HepG2 (cell line): ENCODE measurements around the gene PIEZO1. TPM values are rescaled to one million over a fixed set of nuclear protein-coding genes. Genes with fewer than 3 reads are reported as not detected.
A peak's percentile ranks its signal among the peaks of the same experiment; 100 is the strongest.

Experiments used
- ASH2L ChIP-seq: fragments of 300-600, 200-600 bp; sonication (generic); IDR thresholded peaks from 2 replicates; pipeline ENCODE4 v1.7.0; 2017; ENCODE audit warnings: low read depth, mild to moderate bottlenecking, moderate library complexity, mixed read lengths, low read length; ENCODE audit not compliant: insufficient read length
- CEBPB ChIP-seq: IDR thresholded peaks from 2 replicates; pipeline ENCODE4 v1.6.1; 2011; ENCODE audit warnings: low read depth, low read length, improper control_type of control experiment, borderline replicate concordance
- GATAD2A ChIP-seq: IDR thresholded peaks from 2 replicates; pipeline ENCODE4 v1.6.1; 2016
- MEF2D ChIP-seq: sonication (generic); formaldehyde crosslinking; IDR thresholded peaks from 2 replicates; pipeline ENCODE4 v1.5.1; 2020; ENCODE audit warnings: mild to moderate bottlenecking, missing genetic modification reagents
- MTA1 ChIP-seq: sonication (generic); formaldehyde crosslinking; IDR thresholded peaks from 2 replicates; pipeline ENCODE4 v1.4.0; 2020; ENCODE audit warnings: missing genetic modification reagents, mild to moderate bottlenecking, borderline replicate concordance
- NR2F6 ChIP-seq, 2 experiments: IDR thresholded peaks; 2 replicates each; pipeline ENCODE4 v1.6.1; 2016; ENCODE audit warnings: antibody characterized with exemption in 1 of 2, mild to moderate bottlenecking in 1 of 2
- PITX1 ChIP-seq: sonication (generic); formaldehyde crosslinking; IDR thresholded peaks from 2 replicates; pipeline ENCODE4 v1.5.1; 2020; ENCODE audit warnings: mild to moderate bottlenecking, missing genetic modification reagents
- RXRA ChIP-seq: sonication (generic); formaldehyde crosslinking; IDR thresholded peaks from 2 replicates; pipeline ENCODE4 v1.5.1; 2020; ENCODE audit warnings: missing genetic modification reagents
- THYN1 ChIP-seq: sonication (generic); formaldehyde crosslinking; IDR thresholded peaks from 2 replicates; pipeline ENCODE4 v1.8.1; 2023; ENCODE audit warnings: low read depth, mild to moderate bottlenecking, moderate library complexity, missing genetic modification reagents, borderline replicate concordance
- ZBTB38 ChIP-seq: sonication (generic); formaldehyde crosslinking; IDR thresholded peaks from 2 replicates; pipeline ENCODE4 v1.5.1; 2020; ENCODE audit warnings: mild to moderate bottlenecking, missing genetic modification reagents
- ZFX ChIP-seq: sonication (generic); formaldehyde crosslinking; IDR thresholded peaks from 2 replicates; pipeline ENCODE4 v1.4.0; 2020; ENCODE audit warnings: mild to moderate bottlenecking, low read depth, missing genetic modification reagents, moderate library complexity
- ZNF772 ChIP-seq: sonication (generic); formaldehyde crosslinking; IDR thresholded peaks from 2 replicates; pipeline ENCODE4 v1.5.0; 2020; ENCODE audit warnings: mild to moderate bottlenecking, missing genetic modification reagents
- polyA plus RNA-seq, 8 experiments: library from polyadenylated mRNA; depleted of rRNA in 3 of 8; stranded (reverse) in 7 of 8; unstranded in 1 of 8; fragments of >200 nt; fragmentation: Illumina TruSeq in 4 of 8; extraction: Trizol in 4 of 8; gene quantifications; 2 replicates each; pipeline versions ENCODE4 v1.2.1 to v1.2.3, GENCODE V29; 2011 to 2016; ENCODE audit warnings: low read depth in 4 of 8, missing spikeins in 1 of 8, mixed read lengths in 1 of 8; ENCODE audit not compliant: insufficient read depth in 1 of 8
- total RNA-seq, 5 experiments: library from RNA; depleted of rRNA; stranded (reverse); fragments of >200 nt; fragmentation: Illumina TruSeq; extraction: Trizol; gene quantifications; 2 replicates each; pipeline ENCODE4 v1.2.3, GENCODE V29; 2016; ENCODE audit warnings: low read depth in 1 of 5
- TF ChIP-seq, protein P1 (sequence below): sonication (generic); formaldehyde crosslinking; IDR thresholded peaks from 2 replicates; pipeline ENCODE4 v1.5.0; 2020; ENCODE audit warnings: mild to moderate bottlenecking, missing genetic modification reagents
- TF ChIP-seq, protein P2 (sequence below): sonication (generic); formaldehyde crosslinking; IDR thresholded peaks from 2 replicates; pipeline ENCODE4 v1.5.0; 2020; ENCODE audit warnings: mild to moderate bottlenecking, missing genetic modification reagents, borderline replicate concordance
- TF ChIP-seq, protein P3 (sequence below): sonication (generic); formaldehyde crosslinking; IDR thresholded peaks from 2 replicates; pipeline ENCODE4 v1.5.0; 2020; ENCODE audit warnings: missing genetic modification reagents
- TF ChIP-seq, protein P4 (sequence below): IDR thresholded peaks from 2 replicates; pipeline ENCODE4 v1.4.0; 2020; ENCODE audit warnings: mild to moderate bottlenecking, missing genetic modification reagents
- TF ChIP-seq, protein P5 (sequence below): IDR thresholded peaks from 2 replicates; pipeline ENCODE4 v1.6.1; 2016; ENCODE audit warnings: mild to moderate bottlenecking

Gene PIEZO1
- total and polyA plus RNA-seq, 2 of the 13 experiments (the other 11 are each of a cell fraction or from before 2014, with no cell fraction given) = 67.9 to 85.0 TPM

DNA sequence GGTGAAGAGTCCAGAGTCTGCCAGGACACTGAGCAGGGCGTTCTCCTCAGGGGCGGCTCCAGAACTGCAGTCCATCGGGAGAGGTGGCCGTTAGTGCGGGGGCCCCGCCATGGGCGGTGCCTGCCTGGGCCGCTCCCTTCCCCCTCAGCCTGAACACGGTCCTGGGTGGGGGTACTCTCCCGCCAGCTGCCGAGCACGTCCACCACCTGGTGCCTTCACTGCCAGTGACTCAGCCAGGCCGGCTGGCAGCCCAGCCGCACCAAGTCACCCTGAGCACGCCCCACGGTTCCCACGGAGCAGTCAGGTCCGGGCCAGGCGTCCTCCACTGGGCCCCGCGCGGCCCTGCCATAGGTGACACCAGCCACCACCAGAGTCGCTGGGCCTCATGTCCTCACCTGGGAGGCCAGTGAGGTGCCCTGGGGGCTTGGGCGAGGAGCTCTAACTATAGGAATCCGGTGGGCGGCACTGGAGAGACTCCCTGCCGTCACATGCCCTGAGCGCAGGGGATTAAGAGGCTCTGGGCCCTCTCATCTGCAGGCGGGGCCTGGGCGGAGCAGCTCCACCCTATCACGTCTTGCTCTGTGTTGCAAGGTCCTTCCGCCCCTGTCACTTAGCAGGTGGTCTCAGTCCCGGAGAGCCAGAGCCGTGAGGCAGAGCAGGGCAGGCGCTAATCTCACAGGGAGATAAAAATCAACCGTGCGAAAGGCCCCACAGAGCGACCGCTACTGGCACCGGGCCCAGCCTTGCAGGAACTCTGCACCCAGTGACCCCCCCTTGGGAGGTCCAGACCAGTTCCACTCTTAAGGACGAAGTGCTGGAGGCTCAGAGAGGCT, 14.3 kb downstream of the PIEZO1 start (continued):
- TF ChIP-seq, protein P1, sequence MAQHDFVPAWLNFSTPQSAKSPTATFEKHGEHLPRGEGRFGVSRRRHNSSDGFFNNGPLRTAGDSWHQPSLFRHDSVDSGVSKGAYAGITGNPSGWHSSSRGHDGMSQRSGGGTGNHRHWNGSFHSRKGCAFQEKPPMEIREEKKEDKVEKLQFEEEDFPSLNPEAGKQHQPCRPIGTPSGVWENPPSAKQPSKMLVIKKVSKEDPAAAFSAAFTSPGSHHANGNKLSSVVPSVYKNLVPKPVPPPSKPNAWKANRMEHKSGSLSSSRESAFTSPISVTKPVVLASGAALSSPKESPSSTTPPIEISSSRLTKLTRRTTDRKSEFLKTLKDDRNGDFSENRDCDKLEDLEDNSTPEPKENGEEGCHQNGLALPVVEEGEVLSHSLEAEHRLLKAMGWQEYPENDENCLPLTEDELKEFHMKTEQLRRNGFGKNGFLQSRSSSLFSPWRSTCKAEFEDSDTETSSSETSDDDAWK (CRISPR knock-in tag) = no peak
- TF ChIP-seq ZFX (CRISPR knock-in tag) (peak; percentile 52; the same call in 1 of the 2 replicates), GATAD2A (CRISPR knock-in tag) (peak; percentile 60; the same call in 1 of the 2 replicates), ZBTB38 (peak; percentile 77), ZNF772 (CRISPR knock-in tag) (peak; percentile 61; the same call in 1 of the 2 replicates), MEF2D (CRISPR knock-in tag) (no peak), NR2F6 (IDR thresholded peaks at IDR 0.05) (peak; percentile 16; the same call in 1 of the 2 replicates), NR2F6 (CRISPR knock-in tag; IDR thresholded peaks at IDR 0.05) (no peak), CEBPB (peak; percentile 33; the same call in 1 of the 2 replicates), ASH2L (peak; percentile 31), MTA1 (peak; percentile 81; the same call in 1 of the 2 replicates), RXRA (peak; percentile 61; the same call in 1 of the 2 replicates), PITX1 (CRISPR knock-in tag) (peak; percentile 93), THYN1 (no peak)
- TF ChIP-seq, protein P2, sequence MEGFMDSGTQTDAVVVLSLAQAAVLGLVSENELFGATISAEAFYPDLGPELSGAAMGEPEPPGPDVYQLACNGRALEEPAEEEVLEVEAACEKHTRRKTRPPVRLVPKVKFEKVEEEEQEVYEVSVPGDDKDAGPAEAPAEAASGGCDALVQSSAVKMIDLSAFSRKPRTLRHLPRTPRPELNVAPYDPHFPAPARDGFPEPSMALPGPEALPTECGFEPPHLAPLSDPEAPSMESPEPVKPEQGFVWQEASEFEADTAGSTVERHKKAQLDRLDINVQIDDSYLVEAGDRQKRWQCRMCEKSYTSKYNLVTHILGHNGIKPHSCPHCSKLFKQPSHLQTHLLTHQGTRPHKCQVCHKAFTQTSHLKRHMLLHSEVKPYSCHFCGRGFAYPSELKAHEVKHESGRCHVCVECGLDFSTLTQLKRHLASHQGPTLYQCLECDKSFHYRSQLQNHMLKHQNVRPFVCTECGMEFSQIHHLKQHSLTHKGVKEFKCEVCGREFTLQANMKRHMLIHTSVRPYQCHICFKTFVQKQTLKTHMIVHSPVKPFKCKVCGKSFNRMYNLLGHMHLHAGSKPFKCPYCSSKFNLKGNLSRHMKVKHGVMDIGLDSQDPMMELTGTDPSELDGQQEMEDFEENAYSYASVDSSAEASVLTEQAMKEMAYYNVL (CRISPR knock-in tag) = peak; percentile 47; the same call in 1 of the 2 replicates
- TF ChIP-seq, protein P3, sequence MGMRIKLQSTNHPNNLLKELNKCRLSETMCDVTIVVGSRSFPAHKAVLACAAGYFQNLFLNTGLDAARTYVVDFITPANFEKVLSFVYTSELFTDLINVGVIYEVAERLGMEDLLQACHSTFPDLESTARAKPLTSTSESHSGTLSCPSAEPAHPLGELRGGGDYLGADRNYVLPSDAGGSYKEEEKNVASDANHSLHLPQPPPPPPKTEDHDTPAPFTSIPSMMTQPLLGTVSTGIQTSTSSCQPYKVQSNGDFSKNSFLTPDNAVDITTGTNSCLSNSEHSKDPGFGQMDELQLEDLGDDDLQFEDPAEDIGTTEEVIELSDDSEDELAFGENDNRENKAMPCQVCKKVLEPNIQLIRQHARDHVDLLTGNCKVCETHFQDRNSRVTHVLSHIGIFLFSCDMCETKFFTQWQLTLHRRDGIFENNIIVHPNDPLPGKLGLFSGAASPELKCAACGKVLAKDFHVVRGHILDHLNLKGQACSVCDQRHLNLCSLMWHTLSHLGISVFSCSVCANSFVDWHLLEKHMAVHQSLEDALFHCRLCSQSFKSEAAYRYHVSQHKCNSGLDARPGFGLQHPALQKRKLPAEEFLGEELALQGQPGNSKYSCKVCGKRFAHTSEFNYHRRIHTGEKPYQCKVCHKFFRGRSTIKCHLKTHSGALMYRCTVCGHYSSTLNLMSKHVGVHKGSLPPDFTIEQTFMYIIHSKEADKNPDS (CRISPR knock-in tag) = peak; percentile 86; the same call in 1 of the 2 replicates
- TF ChIP-seq, protein P4, sequence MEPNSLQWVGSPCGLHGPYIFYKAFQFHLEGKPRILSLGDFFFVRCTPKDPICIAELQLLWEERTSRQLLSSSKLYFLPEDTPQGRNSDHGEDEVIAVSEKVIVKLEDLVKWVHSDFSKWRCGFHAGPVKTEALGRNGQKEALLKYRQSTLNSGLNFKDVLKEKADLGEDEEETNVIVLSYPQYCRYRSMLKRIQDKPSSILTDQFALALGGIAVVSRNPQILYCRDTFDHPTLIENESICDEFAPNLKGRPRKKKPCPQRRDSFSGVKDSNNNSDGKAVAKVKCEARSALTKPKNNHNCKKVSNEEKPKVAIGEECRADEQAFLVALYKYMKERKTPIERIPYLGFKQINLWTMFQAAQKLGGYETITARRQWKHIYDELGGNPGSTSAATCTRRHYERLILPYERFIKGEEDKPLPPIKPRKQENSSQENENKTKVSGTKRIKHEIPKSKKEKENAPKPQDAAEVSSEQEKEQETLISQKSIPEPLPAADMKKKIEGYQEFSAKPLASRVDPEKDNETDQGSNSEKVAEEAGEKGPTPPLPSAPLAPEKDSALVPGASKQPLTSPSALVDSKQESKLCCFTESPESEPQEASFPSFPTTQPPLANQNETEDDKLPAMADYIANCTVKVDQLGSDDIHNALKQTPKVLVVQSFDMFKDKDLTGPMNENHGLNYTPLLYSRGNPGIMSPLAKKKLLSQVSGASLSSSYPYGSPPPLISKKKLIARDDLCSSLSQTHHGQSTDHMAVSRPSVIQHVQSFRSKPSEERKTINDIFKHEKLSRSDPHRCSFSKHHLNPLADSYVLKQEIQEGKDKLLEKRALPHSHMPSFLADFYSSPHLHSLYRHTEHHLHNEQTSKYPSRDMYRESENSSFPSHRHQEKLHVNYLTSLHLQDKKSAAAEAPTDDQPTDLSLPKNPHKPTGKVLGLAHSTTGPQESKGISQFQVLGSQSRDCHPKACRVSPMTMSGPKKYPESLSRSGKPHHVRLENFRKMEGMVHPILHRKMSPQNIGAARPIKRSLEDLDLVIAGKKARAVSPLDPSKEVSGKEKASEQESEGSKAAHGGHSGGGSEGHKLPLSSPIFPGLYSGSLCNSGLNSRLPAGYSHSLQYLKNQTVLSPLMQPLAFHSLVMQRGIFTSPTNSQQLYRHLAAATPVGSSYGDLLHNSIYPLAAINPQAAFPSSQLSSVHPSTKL (CRISPR knock-in tag) = 0 out of 2 replicates have a peak, but pooled peaks have one; percentile 36
- TF ChIP-seq, protein P5, sequence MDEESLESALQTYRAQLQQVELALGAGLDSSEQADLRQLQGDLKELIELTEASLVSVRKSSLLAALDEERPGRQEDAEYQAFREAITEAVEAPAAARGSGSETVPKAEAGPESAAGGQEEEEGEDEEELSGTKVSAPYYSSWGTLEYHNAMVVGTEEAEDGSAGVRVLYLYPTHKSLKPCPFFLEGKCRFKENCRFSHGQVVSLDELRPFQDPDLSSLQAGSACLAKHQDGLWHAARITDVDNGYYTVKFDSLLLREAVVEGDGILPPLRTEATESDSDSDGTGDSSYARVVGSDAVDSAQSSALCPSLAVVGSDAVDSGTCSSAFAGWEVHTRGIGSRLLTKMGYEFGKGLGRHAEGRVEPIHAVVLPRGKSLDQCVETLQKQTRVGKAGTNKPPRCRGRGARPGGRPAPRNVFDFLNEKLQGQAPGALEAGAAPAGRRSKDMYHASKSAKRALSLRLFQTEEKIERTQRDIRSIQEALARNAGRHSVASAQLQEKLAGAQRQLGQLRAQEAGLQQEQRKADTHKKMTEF = peak; percentile 45; the same call in 1 of the 2 replicates
